Coronary artery (tissue), 2 donors: ENCODE results near the gene PTPRR.
A peak's percentile ranks its signal among the peaks of the same experiment; 100 is the strongest.

ENCODE experiments used
- DNase-seq: peaks from one replicate; pipeline ENCODE4 v3.0.0-alpha.2; 2017; ENCODE audit warnings: low spot score
- H3K27ac ChIP-seq, 2 donors: fragments of 200-600 bp; sonication (generic); one replicate each; pipeline ENCODE4 v1.5.1; 2016 to 2019
- H3K4me3 ChIP-seq: fragments of 200-600 bp; sonication (generic); 2 replicates; pipeline ENCODE4 v1.5.1; 2016; ENCODE audit warnings: mild to moderate bottlenecking, moderate library complexity
- CTCF ChIP-seq: fragments of 200-600 bp; sonication (generic); IDR thresholded peaks from one replicate; pipeline ENCODE4 v1.5.1; 2019; ENCODE audit warnings: antibody characterized with exemption

PTPRR gene

GRCh38 chr12:70960484-70960883, 39.9 kb upstream of the PTPRR start:
- no peak for DNase-seq
- no peak for TF ChIP-seq CTCF
- H3K27ac ChIP-seq, result no peak overlapping the region
- no peak overlapping the region for H3K4me3 ChIP-seq

GRCh38 chr12:70955415-70955814, 34.9 kb upstream of the PTPRR start:
- no peak for DNase-seq
- Histone ChIP-seq H3K4me3 (no peak overlapping the region), H3K27ac (no peak overlapping the region)
- TF ChIP-seq CTCF, result no peak

- Histone ChIP-seq H3K27ac (no peak overlapping the region), H3K4me3 (no peak overlapping the region)
- TF ChIP-seq CTCF, result no peak
- no peak for DNase-seq
These were observed 29.9 kb upstream of the PTPRR start for GRCh38 chr12:70950451-70950850.

GRCh38 chr12:70948976-70949336, 28.4 kb upstream of the PTPRR start:
- TF ChIP-seq CTCF, result no peak
- no peak for DNase-seq
- Histone ChIP-seq H3K4me3 (no peak overlapping the region), H3K27ac (peak overlapping the region in 1 of 2 donors; percentile 38)

- TF ChIP-seq CTCF, result no peak
- Histone ChIP-seq H3K27ac (peak overlapping the region in 1 of 2 donors; percentile 36), H3K4me3 (no peak overlapping the region)
- no peak for DNase-seq
These were observed 27.9 kb upstream of the PTPRR start for GRCh38 chr12:70948236-70948975.

GRCh38 chr12:70936203-70936813, 15.8 kb upstream of the PTPRR start:
- Histone ChIP-seq H3K4me3 (no peak overlapping the region), H3K27ac (no peak overlapping the region)
- no peak for DNase-seq
- no peak for TF ChIP-seq CTCF

- H3K4me3 ChIP-seq, result no peak overlapping the region
- DNase-seq, result no peak
- no peak for TF ChIP-seq CTCF
- no peak overlapping the region for H3K27ac ChIP-seq
These were observed 12.6 kb upstream of the PTPRR start for GRCh38 chr12:70933133-70933532.
